HCT116 (cell line): ENCODE results near the gene AMOTL1. TPM values are rescaled to one million over a fixed set of nuclear protein-coding genes. Genes with fewer than 3 reads are reported as not detected.

Experiments
- ATAC-seq: fragments of 200-7000 bp; cut with Tn5 transposase; 2 replicates; pipeline ENCODE4 v1.9.1; 2020; ENCODE audit warnings: mild to moderate bottlenecking, moderate library complexity
- BruUV-seq: library from RNA; stranded (reverse); fragments of 400-500 nt; replicated peaks from 2 replicates; lab custom pipeline; 2021; lab: Mats Ljungman, UMichigan
- CTCF ChIA-PET: fragments of 300-600 bp; sonication (Branson Sonifier 250); formaldehyde crosslinking; loops from one replicate; lab custom pipeline; 2021; ENCODE audit warnings: antibody characterized with exemption; lab: Charles Lee
- POLR2A ChIA-PET: fragments of 300-600, 350-600 bp; sonication (Branson Sonifier 250); formaldehyde crosslinking; loops from one replicate; lab custom pipeline; 2021; ENCODE audit warnings: antibody characterized with exemption; lab: Charles Lee
- RAD21 ChIA-PET, 2 experiments: fragments of 300-600 bp; sonication (Branson Sonifier 250); formaldehyde crosslinking; loops; one replicate each; lab custom pipeline; 2023; ENCODE audit warnings: low total read pairs in 2 of 2; ENCODE audit not compliant: uncharacterized antibody in 2 of 2, unreplicated experiment in 2 of 2, low non-redundant PET in 1 of 2; lab: Charles Lee
- DNase-seq: peaks from one replicate; pipeline ENCODE4 v3.0.0-alpha.2; 2010; ENCODE audit warnings: low read depth, low spot score
- H2AFZ ChIP-seq: fragments of 200-600 bp; shearing (Covaris generic), sonication (generic); 2 replicates; pipeline ENCODE4 v1.6.1; 2017; ENCODE audit warnings: low read depth, mixed run types, mixed read lengths, antibody characterized with exemption, low read length; ENCODE audit not compliant: poor library complexity, severe bottlenecking
- H3K27ac ChIP-seq: 2 replicates; pipeline ENCODE4 v1.5.1; 2012; ENCODE audit warnings: low read depth, low read length
- H3K27me3 ChIP-seq: fragments of 200-600 bp; sonication (generic); 2 replicates; pipeline ENCODE4 v1.6.1; 2016; ENCODE audit warnings: mixed run types, low read length, mixed read lengths; ENCODE audit not compliant: insufficient read depth
- H3K36me3 ChIP-seq, 2 experiments: fragments of 200-500 bp in 1 of 2; fragments of 200-600 bp in 1 of 2; sonication (Bioruptor generic) in 1 of 2; sonication (generic) in 1 of 2; 2 replicates each; pipeline versions ENCODE4 v1.5.1 to v1.6.1; 2014 to 2016; ENCODE audit warnings: low read length in 2 of 2, inconsistent platforms in 1 of 2, mixed read lengths in 1 of 2, mixed run types in 1 of 2; ENCODE audit not compliant: insufficient read depth in 2 of 2, control insufficient read depth in 1 of 2
- H3K4me1 ChIP-seq, 2 experiments: fragments of 200-600 bp in 1 of 2; sonication (generic) in 1 of 2; 2 replicates each; pipeline versions ENCODE4 v1.5.1 to v1.6.1; 2012 to 2017; ENCODE audit warnings: low read length in 2 of 2, inconsistent platforms in 1 of 2, mild to moderate bottlenecking in 1 of 2, mixed read lengths in 1 of 2, mixed run types in 1 of 2, moderate library complexity in 1 of 2; ENCODE audit not compliant: insufficient read depth in 2 of 2, control insufficient read depth in 1 of 2
- H3K4me2 ChIP-seq: fragments of 200-600 bp; sonication (generic); 2 replicates; pipeline ENCODE4 v1.6.1; 2017; ENCODE audit warnings: mixed run types, low read length, mixed read lengths
- H3K4me3 ChIP-seq, 2 experiments: fragments of 200-600 bp in 1 of 2; sonication (generic) in 1 of 2; replicated peaks in 1 of 2; 2 replicates each; pipeline ENCODE4 v1.5.1; 2011 to 2016; ENCODE audit warnings: low read length in 2 of 2, control low read depth in 1 of 2, low read depth in 1 of 2, mild to moderate bottlenecking in 1 of 2, mixed read lengths in 1 of 2, mixed run types in 1 of 2
- H3K79me2 ChIP-seq: fragments of 200-600 bp; sonication (generic); 2 replicates; pipeline ENCODE4 v1.6.1; 2017; ENCODE audit warnings: mild to moderate bottlenecking, mixed run types, low read length, moderate library complexity, mixed read lengths; ENCODE audit not compliant: insufficient read depth
- H3K9ac ChIP-seq: fragments of 200-600 bp; sonication (generic); 2 replicates; pipeline ENCODE4 v1.6.1; 2016; ENCODE audit warnings: low read length, mixed read lengths
- H3K9me2 ChIP-seq: fragments of 200-600 bp; sonication (generic), shearing (Covaris generic); 2 replicates; pipeline ENCODE4 v1.6.1; 2017; ENCODE audit warnings: mixed run types, mild to moderate bottlenecking, moderate library complexity; ENCODE audit not compliant: insufficient read depth
- H3K9me3 ChIP-seq, 2 experiments: fragments of 200-500 bp in 1 of 2; fragments of 200-600 bp in 1 of 2; sonication (Bioruptor generic) in 1 of 2; sonication (generic) in 1 of 2; 2 replicates each; pipeline ENCODE4 v1.6.1; 2014 to 2017; ENCODE audit warnings: low read length in 2 of 2, mixed read lengths in 2 of 2, inconsistent platforms in 1 of 2, low read depth in 1 of 2, mild to moderate bottlenecking in 1 of 2, mixed run types in 1 of 2, moderate library complexity in 1 of 2; ENCODE audit not compliant: control insufficient read depth in 1 of 2, insufficient read depth in 1 of 2
- H4K20me1 ChIP-seq: fragments of 200-600 bp; sonication (generic), shearing (Covaris generic); 2 replicates; pipeline ENCODE4 v1.6.1; 2017; ENCODE audit warnings: mixed run types, mild to moderate bottlenecking, moderate library complexity; ENCODE audit not compliant: insufficient read depth
- CEBPB ChIP-seq: IDR thresholded peaks from 2 replicates; pipeline ENCODE4 v1.6.1; 2012; ENCODE audit warnings: low read depth
- EGR1 ChIP-seq: IDR thresholded peaks from 2 replicates; pipeline ENCODE4 v1.6.1; 2012; ENCODE audit warnings: low read depth
- EZH2 ChIP-seq: fragments of 200-600 bp; sonication (generic); IDR thresholded peaks from 2 replicates; pipeline ENCODE4 v1.6.1; 2017; ENCODE audit warnings: antibody characterized with exemption, mixed run types
- EZH2phosphoT487 ChIP-seq: fragments of 200-600 bp; IDR thresholded peaks from 2 replicates; pipeline ENCODE4 v1.6.1; 2018; ENCODE audit warnings: antibody characterized with exemption, borderline replicate concordance
- SP1 ChIP-seq: IDR thresholded peaks from 2 replicates; pipeline ENCODE4 v1.6.1; 2012; ENCODE audit warnings: low read depth
- SRF ChIP-seq: IDR thresholded peaks from 2 replicates; pipeline ENCODE4 v1.6.1; 2012; ENCODE audit warnings: low read depth
- YY1 ChIP-seq: IDR thresholded peaks from 2 replicates; pipeline ENCODE4 v1.6.1; 2011; ENCODE audit warnings: low read length, low read depth, moderate library complexity, mild to moderate bottlenecking; ENCODE audit not compliant: insufficient replicate concordance; ENCODE audit errors: extremely low read depth
- ZFX ChIP-seq: fragments of 450-650 bp; IDR thresholded peaks from 2 replicates; pipeline ENCODE4 v1.6.1; 2017
- ZNF274 ChIP-seq: fragments of 200-500 bp; sonication (Bioruptor generic); IDR thresholded peaks from 2 replicates; pipeline ENCODE4 v1.6.1; 2014; ENCODE audit warnings: mild to moderate bottlenecking, low read depth, low read length, inconsistent platforms
- intact Hi-C: fragments of 100-400 bp; cut with micrococcal nuclease; formaldehyde crosslinking; loops from 2 replicates; pipeline ENCODE4 v1.10.0; 2022
- total RNA-seq: library from RNA; stranded (reverse); gene quantifications from one replicate; pipeline ENCODE4 v1.2.1, GENCODE V29; 2021; ENCODE audit not compliant: unreplicated experiment
- TF ChIP-seq, protein P1 (sequence below): IDR thresholded peaks from 2 replicates; pipeline ENCODE4 v1.6.1; 2012
- TF ChIP-seq, protein P2 (sequence below): IDR thresholded peaks from 2 replicates; pipeline ENCODE4 v1.6.1; 2011; ENCODE audit warnings: mild to moderate bottlenecking, low read length, moderate library complexity; ENCODE audit not compliant: insufficient replicate concordance; ENCODE audit errors: extremely low read depth

Gene AMOTL1
- total RNA-seq, 1 experiment from 2014 or later = 27.6 TPM

- Histone ChIP-seq H3K36me3 (0 out of 4 replicates have a peak, but pooled peaks cover 0 to 2% of the 10 kb centered on the region in 2 experiments), H3K4me3 (no peak overlapping the region), H3K27me3 (no peaks in the 10 kb centered on the region), H3K9me3 (no peaks in the 10 kb centered on the region), H3K9me2 (no peaks in the 10 kb centered on the region), H3K27ac (no peak overlapping the region), H2AFZ (no peak overlapping the region), H3K79me2 (no peaks in the 10 kb centered on the region), H3K4me2 (no peak overlapping the region), H4K20me1 (no peaks in the 10 kb centered on the region), H3K4me1 (no peaks in the 10 kb centered on the region), H3K9ac (no peak overlapping the region)
- intact Hi-C loops = no loop called here
- DNase-seq (no peak), ATAC-seq (no peak)
- POLR2A ChIA-PET = interaction anchor here (0.6 kb wide), 1 partner anchor 201 kb away, joined by 4 read pairs; no protein-coding TSS in a partner anchor
- RAD21 ChIA-PET = no interaction called here
- CTCF ChIA-PET = no interaction called here
- TF ChIP-seq, protein P1, sequence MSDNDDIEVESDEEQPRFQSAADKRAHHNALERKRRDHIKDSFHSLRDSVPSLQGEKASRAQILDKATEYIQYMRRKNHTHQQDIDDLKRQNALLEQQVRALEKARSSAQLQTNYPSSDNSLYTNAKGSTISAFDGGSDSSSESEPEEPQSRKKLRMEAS = no peak
- TF ChIP-seq SP1 = no peak
- no peak for TF ChIP-seq EZH2
- TF ChIP-seq YY1 = no peak
- TF ChIP-seq EGR1 = no peak
- no peak for TF ChIP-seq ZNF274
- TF ChIP-seq EZH2phosphoT487 = no peak
- no peak for TF ChIP-seq SRF
- TF ChIP-seq CEBPB = no peak
- TF ChIP-seq ZFX = no peak
- TF ChIP-seq, protein P2, sequence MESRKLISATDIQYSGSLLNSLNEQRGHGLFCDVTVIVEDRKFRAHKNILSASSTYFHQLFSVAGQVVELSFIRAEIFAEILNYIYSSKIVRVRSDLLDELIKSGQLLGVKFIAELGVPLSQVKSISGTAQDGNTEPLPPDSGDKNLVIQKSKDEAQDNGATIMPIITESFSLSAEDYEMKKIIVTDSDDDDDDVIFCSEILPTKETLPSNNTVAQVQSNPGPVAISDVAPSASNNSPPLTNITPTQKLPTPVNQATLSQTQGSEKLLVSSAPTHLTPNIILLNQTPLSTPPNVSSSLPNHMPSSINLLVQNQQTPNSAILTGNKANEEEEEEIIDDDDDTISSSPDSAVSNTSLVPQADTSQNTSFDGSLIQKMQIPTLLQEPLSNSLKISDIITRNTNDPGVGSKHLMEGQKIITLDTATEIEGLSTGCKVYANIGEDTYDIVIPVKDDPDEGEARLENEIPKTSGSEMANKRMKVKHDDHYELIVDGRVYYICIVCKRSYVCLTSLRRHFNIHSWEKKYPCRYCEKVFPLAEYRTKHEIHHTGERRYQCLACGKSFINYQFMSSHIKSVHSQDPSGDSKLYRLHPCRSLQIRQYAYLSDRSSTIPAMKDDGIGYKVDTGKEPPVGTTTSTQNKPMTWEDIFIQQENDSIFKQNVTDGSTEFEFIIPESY = no peak
- no TSS peak for BruUV-seq
Measured at GRCh38 chr11:94823102-94823732, 55.1 kb downstream of the AMOTL1 start.
